Anterior cingulate cortex (tissue), 58 donors: Measurements from ENCODE around the gene MAPKAPK2.

Experiments used
- DNase-seq, 58 donors: peaks; one replicate each; lab custom pipeline; 2025; lab: John Stamatoyannopoulos, UW

MAPKAPK2 gene

DNA sequence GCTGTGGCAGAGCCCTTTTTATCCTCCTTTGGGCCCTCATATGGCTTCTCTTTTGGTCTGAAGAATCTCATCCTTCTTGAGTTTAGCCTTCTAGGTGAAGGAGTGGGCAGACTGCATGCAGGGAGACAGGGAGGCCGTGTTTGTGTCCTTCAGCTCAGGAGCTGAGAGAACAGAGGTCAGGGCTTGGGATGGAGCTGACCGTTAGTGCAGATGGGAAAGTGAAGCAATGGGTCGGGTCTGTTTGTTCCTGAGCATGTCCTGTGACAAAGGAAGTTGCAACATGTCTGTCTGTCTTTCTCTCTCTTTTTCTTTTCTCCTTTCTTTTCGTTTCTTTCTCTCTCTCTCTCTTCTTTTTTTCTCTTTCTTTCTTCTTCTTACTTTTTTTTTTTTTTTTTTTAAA lies 14.9 kb downstream of the MAPKAPK2 start:
- DNase-seq: no peak

DNA sequence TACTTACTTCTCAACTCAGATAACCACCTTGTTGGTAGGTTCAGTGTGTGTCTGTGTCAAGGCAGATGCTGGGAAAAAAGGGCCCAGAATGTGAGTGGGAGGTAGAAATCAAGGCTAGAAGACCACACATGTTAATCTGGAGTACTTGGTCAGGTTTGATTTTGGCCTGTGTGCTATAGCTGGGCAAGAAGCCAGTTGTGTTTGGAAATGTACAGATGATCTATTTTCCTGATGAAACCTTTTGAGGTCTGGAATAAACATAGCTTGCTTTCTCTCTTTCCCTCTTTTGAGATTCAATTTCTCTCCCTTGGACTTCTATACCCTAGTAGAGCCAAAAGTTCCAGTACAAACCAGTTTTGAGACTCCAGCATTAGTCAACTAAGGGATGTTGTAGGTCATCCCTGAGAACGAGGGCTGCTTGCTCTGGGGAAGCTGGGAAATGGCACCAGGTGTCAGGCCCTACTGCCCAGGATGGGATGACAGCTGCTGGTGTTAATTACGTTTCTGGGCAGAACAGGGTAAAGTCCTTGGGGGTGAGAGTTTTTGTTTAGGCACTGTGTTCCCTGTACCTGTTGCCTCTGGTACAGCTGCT lies 15.8 kb downstream of the MAPKAPK2 start:
- no peak for DNase-seq

DNA sequence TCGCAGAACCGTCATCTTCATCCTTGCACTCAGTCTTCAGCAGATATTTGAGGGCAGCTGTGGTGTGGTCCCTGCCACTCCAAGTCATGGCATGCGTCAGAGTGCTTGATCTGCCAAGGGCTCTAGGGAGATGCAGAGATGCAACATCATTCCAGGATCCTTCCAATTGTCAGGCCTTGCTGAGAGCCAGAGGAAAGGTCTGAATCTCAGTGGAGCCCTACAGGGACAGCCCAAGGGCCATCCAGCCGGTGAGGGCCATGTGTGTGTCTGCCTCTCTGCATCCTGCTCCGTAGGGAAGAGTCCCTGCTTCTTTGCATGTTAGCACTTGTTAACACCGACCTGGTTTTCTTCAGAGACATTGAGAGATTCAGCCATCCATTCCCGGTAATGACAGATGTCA lies 17.6 kb downstream of the MAPKAPK2 start:
- DNase-seq: no peak

DNA sequence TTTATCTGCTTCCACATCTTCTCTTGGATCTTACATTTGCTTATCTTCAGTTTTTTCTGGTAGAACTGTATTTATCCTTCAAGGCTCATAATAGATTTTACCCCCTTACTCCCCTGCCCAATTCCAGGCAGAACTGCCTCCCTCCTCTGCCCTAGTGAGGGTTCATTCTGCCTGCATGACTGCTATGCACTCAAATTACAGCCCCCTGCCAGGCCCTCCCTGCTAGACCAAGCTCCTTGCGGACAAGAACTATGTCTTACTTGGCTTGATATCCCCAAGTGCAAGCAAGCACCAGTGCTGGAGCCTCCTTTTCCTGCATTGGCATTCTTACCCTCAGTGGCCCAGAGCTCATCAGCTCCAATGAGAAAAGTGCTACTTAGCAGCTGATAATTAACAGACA lies 18.1 kb downstream of the MAPKAPK2 start:
- DNase-seq: no peak

DNA sequence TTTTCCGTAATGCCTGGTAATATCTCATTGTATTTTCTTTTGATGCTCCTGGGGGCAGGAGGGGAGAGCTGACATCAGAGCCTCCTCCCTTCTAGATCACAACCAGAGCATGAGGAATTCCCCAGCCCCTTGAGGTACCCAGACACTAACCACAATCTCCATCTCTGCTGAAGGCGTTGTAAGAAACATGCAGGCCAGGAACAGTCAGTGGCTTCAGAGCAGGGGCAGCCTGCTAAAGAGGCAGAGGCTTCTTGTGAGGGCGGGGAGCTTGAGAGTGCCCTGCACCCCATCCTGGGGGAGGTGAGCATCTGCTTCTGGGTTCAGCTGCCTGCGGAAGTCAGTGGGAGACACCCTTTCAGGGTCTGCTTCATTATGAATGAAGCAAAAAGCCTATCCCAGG lies 19.0 kb downstream of the MAPKAPK2 start:
- no peak for DNase-seq

DNA sequence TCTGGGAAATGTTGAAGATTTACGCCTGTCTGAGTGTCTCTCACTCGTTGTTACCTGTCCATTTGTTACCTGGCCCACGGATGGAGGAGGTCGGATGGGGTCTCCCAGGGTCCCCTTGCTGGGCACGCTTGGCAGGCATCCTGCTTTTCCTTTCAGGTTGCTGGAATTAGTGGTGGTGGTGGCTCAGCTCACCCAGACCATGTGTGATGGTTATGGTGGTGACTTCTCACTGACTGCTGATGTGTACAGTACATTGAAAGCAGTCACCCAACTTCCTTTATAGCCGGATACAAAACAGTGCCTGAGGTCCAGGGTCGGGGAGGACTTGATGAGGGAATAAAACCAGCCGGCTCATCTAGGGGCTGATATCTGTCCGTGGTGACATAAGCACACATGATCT lies 19.5 kb downstream of the MAPKAPK2 start:
- DNase-seq: no peak

DNA sequence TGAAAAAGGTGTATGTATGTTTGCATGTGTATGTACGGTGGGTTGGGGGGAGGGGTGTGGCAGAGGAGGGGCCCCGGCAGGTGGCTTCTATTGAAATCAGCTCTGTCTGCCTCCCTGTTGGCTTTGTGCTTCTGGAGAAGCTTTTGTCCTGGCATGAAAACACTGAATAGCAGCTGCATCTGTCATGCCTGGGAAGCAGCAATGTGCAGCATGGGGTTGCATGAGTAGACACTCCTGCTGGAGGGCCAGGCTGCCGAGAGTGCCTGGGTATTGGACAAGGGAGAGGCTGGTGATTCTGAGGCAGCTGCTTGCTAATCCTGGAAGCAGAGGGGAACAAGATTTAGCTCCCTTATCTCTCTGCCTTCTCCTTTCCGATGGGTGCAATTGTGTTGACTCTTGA lies 20.5 kb downstream of the MAPKAPK2 start:
- peak in 25 of 58 donors; percentile 16 to 57 (median 28) for DNase-seq

DNA sequence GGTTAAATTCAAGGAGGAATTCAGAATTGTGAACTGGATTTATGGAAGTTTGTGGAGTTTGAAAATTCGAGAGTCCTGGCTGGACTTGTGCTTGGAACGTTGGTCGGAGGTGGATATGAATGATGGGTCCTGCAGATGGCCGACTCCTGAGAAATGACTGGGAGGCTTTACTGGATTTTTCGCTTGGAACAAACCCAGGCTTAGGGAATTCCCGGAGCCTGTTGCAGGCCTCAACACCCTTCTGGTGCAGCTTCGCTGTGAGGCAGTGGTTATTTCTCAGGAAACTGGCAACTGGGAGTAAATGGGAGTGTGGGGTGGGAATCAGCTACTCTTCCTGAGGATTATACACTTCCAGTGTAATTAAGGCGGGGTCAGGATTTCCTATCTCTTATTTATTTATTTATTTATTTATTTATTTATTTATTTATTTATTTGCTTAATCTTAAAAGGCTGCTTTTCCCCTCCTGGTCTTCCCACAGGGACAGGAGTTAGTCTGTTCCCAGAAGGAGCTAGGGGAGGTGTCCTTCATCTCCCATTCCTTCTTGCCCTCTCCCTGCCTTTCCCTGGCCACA lies 21.1 kb downstream of the MAPKAPK2 start:
- DNase-seq: no peak

DNA sequence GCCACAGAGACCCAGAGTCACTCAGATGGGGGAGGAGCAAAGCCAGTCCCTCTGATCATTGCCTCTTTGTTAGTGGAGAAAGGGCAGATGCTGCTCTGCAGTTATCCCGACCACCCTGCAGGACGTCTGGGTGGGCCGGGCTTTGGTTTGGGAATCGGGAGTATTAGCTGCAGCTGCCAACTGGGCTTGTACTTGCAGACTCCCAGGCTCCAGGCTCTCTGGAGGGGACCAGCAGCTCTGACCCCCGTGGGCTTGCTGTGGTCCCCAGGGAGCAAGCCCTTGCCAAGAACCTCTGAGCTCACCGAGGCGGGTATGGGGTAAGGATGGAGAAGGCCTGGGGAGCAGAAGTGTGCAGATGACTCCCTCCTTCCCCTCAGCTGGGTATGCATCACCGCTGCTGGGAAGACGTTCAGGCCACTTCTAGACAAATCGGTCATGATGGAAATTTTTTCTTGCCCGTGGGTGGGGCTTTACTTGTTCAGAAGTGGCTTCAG lies 21.6 kb downstream of the MAPKAPK2 start:
- peak in 1 of 58 donors; percentile 27 for DNase-seq

DNA sequence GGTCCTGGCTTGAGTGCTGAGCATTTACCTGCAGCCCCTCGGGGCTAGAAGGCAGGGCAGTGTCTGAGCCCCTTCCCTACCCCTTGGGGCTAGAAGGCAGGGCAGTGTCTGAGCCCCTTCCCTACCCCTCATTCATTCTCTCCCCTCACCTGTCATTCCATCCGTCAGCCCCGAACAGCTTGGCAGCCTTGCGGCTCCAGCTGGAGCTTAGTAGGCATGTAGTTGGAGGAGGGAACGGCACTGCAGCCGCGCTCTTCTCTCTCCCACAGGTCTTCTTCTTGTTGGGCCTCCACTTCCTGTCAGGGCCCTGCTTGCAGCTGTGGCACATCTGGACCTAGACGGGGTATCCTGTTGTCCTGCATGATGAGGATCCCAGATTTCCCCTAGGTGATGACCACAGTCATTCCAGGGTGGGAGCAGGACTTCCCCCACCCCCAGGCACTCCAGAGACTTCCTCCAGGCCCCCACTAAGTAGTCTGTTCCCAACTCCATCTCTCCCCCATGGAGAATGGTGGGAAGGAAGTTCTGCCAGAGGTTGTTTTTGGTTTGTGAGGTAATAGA lies 22.2 kb downstream of the MAPKAPK2 start:
- DNase-seq: no peak

DNA sequence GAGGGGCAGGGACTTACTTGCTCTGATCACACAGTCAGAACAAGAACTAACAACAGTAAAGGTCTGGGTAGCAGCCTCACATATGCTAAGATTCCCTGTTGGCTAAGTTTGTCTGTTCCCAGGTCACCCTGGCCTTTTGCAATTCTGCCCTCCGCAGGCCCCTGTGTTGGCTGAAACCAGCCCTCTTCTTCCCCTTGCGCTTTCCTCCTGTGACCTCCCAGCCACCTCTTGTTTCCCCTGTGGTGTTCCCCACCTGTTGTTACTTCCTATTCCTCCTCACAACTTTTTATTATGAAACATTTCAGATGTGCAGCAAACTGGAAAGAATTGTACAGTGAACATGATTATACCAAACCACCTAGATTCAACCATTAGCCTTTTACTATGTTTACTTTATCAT lies 23.4 kb downstream of the MAPKAPK2 start:
- DNase-seq: no peak

DNA sequence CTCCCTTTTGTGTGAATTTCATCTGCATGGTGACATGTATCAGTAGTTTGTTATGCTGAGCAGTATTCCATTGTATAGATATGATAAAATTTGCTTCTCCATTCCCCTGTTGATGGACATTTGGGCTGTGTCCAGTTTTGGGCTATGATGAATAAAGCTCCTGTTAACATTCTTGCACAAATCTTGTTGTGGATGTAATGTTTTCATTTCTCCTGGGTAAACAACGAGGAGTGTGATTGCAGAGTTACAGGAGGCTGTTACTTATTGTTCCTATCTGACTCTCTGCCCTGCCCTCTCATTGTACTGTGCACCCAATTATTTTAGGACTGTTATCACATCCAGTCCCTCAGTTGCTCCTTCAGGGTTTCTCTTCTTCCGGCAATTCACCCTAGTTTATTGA lies 24.2 kb downstream of the MAPKAPK2 start:
- DNase-seq: no peak

DNA sequence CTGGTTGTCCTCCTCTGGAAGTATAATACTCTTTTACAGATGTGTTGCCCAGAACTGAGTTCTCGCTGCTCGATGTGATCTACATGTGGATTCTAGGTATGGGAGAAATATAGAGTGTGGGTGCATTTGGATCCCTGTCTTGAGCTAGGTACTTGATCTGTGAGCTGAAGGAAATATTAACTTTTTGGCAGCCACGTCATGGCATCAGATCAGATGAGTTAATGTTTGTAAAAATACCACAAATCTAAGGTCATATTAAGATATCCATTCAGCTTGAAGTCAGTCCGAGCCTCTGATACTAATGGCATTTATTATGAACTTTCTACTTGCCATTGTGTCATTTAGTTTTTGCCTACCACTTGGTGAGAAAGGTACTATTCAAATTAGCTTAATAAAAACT lies 24.6 kb downstream of the MAPKAPK2 start:
- no peak for DNase-seq

DNA sequence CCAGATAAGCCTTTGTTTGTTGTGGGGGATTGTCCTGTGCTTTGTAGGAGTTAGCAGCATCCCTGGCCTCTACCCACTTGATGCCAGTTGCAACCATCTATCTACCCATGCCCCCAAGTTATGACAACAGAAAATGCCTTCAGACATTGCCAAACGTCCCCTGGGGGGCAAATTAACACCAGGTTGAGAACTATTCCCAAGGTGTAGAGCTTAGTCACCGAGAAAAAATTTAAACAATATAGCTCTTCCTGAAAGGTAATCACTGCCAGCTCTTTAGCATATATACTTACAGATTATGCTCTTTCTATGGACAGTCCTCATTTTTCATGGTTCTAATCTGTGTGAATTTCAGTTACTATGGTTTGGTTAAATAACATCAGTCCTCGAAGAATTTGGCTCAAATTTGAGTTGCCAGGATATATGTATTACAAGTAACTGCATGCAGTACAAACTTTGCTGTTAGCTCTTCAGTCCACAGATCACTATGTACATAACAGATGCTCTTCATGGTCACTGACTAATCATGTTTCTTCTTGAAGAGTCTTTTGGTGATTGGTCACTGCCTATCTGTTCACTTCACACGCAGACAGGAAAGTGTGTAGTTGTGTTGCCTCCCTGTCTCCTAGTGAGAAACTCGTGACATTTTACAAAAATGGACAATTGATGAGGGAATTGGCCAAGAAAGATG lies 25.2 kb downstream of the MAPKAPK2 start:
- DNase-seq: no peak

DNA sequence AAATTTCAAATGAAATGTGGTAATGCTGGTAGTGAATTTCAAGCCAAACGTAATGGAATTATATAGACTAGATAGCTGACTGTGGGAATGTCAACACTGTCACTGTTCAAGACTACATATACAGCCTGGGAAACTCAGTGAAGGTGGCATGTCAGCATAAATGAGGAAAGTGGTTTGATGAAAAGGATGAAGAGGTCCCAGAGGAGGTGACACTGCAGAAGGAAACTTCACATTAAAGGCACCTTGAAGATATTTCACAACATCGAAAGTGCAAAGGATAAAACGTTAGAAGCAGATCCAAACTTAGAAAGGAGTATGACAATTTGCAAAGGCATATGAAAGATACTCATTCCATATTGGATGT lies 25.7 kb downstream of the MAPKAPK2 start:
- no peak for DNase-seq

DNA sequence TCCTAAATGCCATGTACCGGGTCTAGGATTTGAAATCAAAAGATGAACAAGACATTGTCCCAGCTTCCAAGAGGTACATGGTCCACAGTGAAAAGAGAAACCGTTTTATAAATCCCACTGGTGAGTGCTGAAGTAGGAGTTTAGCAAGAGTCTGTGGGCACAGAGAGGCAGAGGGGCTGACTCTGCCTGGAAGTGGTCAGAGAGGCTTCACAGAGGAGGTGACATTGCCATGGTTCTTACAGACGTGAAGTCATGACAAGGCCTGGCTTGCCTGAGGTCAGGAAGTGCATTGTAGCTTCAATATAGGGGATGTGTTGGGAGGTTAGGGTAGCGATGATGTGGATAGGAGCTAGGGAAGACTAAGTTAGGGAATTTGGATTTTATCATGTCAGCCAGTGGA lies 28.4 kb downstream of the MAPKAPK2 start:
- no peak for DNase-seq

DNA sequence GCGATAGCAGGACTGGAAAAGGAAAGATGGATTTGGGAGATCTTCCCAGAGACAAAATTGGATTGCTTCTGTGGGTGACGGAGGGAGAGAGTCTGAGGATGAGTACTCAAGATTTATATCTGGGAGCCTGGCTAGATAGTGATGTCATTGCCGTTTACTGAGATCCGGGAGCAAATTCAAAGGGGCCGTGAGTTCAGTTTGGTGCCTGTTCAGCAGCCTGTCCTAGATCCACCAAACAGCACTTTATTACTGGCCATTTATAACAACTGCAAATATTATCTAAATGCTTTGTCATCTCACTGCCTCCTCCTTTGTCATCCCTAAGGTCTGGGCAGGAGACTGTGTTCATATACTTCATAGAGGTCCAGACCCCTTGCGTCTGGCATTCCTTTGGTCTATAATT lies 29.2 kb downstream of the MAPKAPK2 start:
- no peak for DNase-seq

DNA sequence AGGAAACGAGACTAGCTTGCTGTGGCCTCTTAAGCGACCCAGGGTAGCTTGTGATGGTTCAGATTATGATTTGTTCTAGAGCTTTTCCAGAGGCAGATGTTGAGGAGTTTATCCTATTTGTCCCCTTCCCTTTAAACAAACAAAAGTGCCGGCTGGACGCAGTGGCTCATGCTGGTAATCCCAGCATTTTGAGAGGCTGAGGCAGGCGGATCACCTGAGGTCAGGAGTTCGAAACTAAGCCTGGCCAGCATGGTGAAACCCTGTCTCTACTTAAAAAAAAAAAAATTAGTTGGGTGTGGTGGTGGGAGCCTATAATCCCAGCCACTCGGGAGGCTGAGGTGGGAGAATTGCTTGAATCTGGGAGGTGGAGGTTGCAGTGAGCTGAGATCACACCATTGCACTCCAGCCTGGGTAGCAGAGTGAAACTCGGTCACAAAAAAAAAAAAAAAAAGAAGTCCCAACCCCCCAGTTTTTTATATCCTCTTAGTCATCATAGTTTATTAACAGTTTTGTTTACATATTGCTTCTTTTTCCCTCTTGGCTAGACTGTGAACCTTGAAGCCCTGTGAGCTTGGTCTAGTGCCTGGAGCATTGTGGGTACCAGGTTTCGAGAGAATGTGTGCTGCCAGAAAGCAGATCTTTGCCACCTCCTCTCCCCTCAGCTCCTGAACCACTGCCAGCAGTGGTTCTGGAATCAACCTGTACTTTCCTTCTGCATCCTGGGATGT lies 29.8 kb downstream of the MAPKAPK2 start:
- DNase-seq: no peak

DNA sequence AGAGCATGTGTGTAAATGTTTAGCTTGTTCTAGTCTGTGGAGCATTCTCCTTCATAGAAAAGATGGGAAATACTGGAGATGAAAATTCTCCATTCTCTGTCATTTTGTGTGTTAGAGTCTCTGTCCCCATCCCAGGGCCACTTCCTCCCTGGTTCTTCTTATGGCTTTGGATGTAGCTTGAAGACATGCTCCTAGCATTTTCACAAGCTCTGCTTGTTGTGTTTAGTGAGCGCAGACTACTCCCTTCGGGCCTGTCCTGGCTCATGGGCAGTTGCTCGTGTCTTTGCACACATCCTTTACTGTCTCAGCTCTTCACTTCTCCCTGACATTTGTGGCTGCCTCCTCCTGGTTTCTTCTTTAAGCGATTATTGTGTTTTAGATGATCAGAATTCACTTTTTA lies 30.4 kb downstream of the MAPKAPK2 start:
- no peak for DNase-seq

DNA sequence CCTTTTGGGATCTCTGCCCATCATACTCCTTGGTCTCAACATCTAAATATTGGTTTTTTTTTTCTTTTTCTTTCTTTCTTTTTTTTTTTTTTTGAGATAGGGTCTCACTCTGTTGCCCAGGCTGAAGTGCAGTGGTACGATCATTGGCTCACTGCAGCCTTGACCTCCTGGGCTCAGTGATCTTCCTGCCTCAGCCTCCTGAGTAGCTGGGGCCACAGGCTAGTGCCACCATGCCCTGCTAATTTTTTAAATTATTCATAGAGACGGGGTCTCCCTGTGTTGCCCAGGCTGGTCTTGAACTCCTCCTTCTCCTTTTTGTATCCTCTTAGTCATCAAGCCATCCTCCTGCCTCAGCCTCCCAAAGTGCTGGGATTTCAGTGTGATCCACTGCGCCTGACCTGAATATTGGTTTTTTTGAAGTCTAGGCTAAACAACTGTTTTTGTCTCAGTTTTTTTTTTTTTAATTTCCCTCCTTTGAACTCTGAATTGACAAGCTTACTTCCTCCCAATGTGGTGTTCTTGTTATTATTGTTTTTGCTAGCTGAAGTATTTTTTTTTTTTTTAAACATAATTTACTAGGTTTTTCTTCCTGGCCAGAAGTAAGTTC lies 30.9 kb downstream of the MAPKAPK2 start:
- no peak for DNase-seq
